Panc1 (cell line): Measurements from ENCODE around the gene RTP5. TPM values are rescaled to one million over a fixed set of nuclear protein-coding genes. Genes with fewer than 3 reads are reported as not detected.

ENCODE experiments used
- ATAC-seq: fragments of 200-7000 bp; cut with Tn5 transposase; 2 replicates; pipeline ENCODE4 v1.9.1; 2020; ENCODE audit warnings: mild to moderate bottlenecking, moderate library complexity
- BruUV-seq: library from RNA; stranded (reverse); fragments of 400-500 nt; replicated peaks from 2 replicates; lab custom pipeline; 2021; lab: Mats Ljungman, UMichigan
- CTCF ChIA-PET: fragments of 300-600 bp; sonication (Branson Sonifier 250); formaldehyde crosslinking; loops from one replicate; lab custom pipeline; 2022; ENCODE audit warnings: antibody characterized with exemption; lab: Charles Lee
- POLR2A ChIA-PET: fragments of 300-600 bp; sonication (Branson Sonifier 250); formaldehyde crosslinking; loops from one replicate; lab custom pipeline; 2022; ENCODE audit warnings: antibody characterized with exemption; lab: Charles Lee
- DNase-seq: peaks from one replicate; pipeline ENCODE4 v3.0.0-alpha.2; 2010; ENCODE audit warnings: low read depth, low spot score
- H3K27ac ChIP-seq: 2 replicates; pipeline ENCODE4 v1.5.1; 2011; ENCODE audit warnings: mild to moderate bottlenecking, low read length, inconsistent platforms
- H3K27me3 ChIP-seq: fragments of 200-500 bp; sonication (Bioruptor generic); 2 replicates; pipeline ENCODE4 v1.6.0; 2014; ENCODE audit warnings: low read length, inconsistent platforms; ENCODE audit not compliant: control insufficient read depth, insufficient read depth
- H3K36me3 ChIP-seq: fragments of 200-500 bp; sonication (Bioruptor generic); 2 replicates; pipeline ENCODE4 v1.5.1; 2014; ENCODE audit warnings: inconsistent platforms, mild to moderate bottlenecking, low read length, moderate library complexity; ENCODE audit not compliant: control insufficient read depth, insufficient read depth
- H3K4me1 ChIP-seq: 2 replicates; pipeline ENCODE4 v1.5.1; 2011; ENCODE audit warnings: inconsistent platforms, mild to moderate bottlenecking, low read length, moderate library complexity; ENCODE audit not compliant: control insufficient read depth, insufficient read depth
- H3K4me3 ChIP-seq, 2 experiments: 2 replicates each; pipeline ENCODE4 v1.5.1; 2011 to 2012; ENCODE audit warnings: low read depth in 2 of 2, low read length in 2 of 2, mild to moderate bottlenecking in 2 of 2, inconsistent platforms in 1 of 2, moderate library complexity in 1 of 2
- H3K9me3 ChIP-seq: fragments of 200-500 bp; sonication (Bioruptor generic); 2 replicates; pipeline ENCODE4 v1.5.1; 2014; ENCODE audit warnings: low read depth, mild to moderate bottlenecking, inconsistent platforms, low read length, moderate library complexity; ENCODE audit not compliant: control insufficient read depth, insufficient read depth
- CTCF ChIP-seq: fragments of 450-650 bp; IDR thresholded peaks from 2 replicates; pipeline ENCODE4 v1.5.1; 2017; ENCODE audit warnings: mild to moderate bottlenecking
- POLR2AphosphoS5 ChIP-seq: IDR thresholded peaks from 2 replicates; pipeline ENCODE4 v1.6.1; 2012; ENCODE audit warnings: mild to moderate bottlenecking, low read depth, low read length, moderate library complexity
- REST ChIP-seq, 2 experiments: IDR thresholded peaks; 2 replicates each; pipeline ENCODE4 v1.6.1; 2011 to 2012; ENCODE audit warnings: low read depth in 2 of 2, control low read depth in 1 of 2, low read length in 1 of 2, mild to moderate bottlenecking in 1 of 2, moderate library complexity in 1 of 2; ENCODE audit not compliant: insufficient read depth in 1 of 2
- SIN3A ChIP-seq: IDR thresholded peaks from 2 replicates; pipeline ENCODE4 v1.6.1; 2012; ENCODE audit warnings: low read depth, mild to moderate bottlenecking, low read length, moderate library complexity, borderline replicate concordance; ENCODE audit not compliant: insufficient read depth
- TCF7L2 ChIP-seq: IDR thresholded peaks from 2 replicates; pipeline ENCODE4 v1.6.1; 2011; ENCODE audit warnings: mild to moderate bottlenecking, low read depth, low read length, inconsistent platforms
- in situ Hi-C: cut with HindIII; loops from 2 replicates; pipeline ENCODE4 v1.10.0; 2016; ENCODE audit warnings: low sequenced_read_pairs, low pct_unique_long_range_greater_than_20kb
- intact Hi-C: fragments of 100-400 bp; cut with micrococcal nuclease; formaldehyde crosslinking; loops from one replicate; pipeline ENCODE4 v1.10.0; 2022; ENCODE audit not compliant: unreplicated experiment
- total RNA-seq: library from RNA; stranded (reverse); gene quantifications from one replicate; pipeline ENCODE4 v1.2.1, GENCODE V29; 2021; ENCODE audit not compliant: unreplicated experiment

RTP5 gene
- total RNA-seq, 1 experiment from 2014 or later: not detected

GRCh38 chr2:241857572-241858121 lies 11.9 kb upstream of the RTP5 start:
- no peaks in the 10 kb centered on the region for H3K9me3 ChIP-seq
- in situ Hi-C loops: no loop called here
- intact Hi-C loops: no loop called here
- no peak for ATAC-seq
- no peak overlapping the region for H3K4me3 ChIP-seq
- H3K4me1 ChIP-seq: peaks cover 8% of the 10 kb centered on the region; the same call in 1 of the 2 replicates
- ChIA-PET POLR2A (no interaction called here), CTCF (no interaction called here)
- no peaks in the 10 kb centered on the region for H3K36me3 ChIP-seq
- TF ChIP-seq SIN3A (no peak), TCF7L2 (no peak), REST (IDR thresholded peaks at IDR 0.05; ENCODE audit: insufficient read depth in 1 of 2, low read depth in 2 of 2, low read length in 1 of 2) (no peak), POLR2AphosphoS5 (no peak), CTCF (no peak)
- no peaks in the 10 kb centered on the region for H3K27me3 ChIP-seq
- no peak for DNase-seq
- BruUV-seq: no TSS peak
- H3K27ac ChIP-seq: no peak overlapping the region

- POLR2A ChIA-PET: no interaction called here
- ATAC-seq (peak; percentile 15; the same call in 1 of the 2 replicates), DNase-seq (no peak)
- Histone ChIP-seq H3K27ac (no peak within 1 kb of the TSS), H3K36me3 (no peaks in the 10 kb centered on the region), H3K9me3 (no peaks in the 10 kb centered on the region), H3K4me1 (peaks cover 8% of the 10 kb centered on the region; the same call in 1 of the 2 replicates), H3K27me3 (no peaks in the 10 kb centered on the region), H3K4me3 (no peak within 1 kb of the TSS; a peak in 1 of 4 replicates)
- no peak for TF ChIP-seq CTCF
- no peak for TF ChIP-seq POLR2AphosphoS5
- TF ChIP-seq SIN3A: no peak
- in situ Hi-C loops: no loop called here
- no TSS peak for BruUV-seq
- intact Hi-C loops: no loop called here
- CTCF ChIA-PET: no interaction called here
Measured at GRCh38 chr2:241858206-241859016, 11.1 kb upstream of the RTP5 start, which contains the start of gene PDCD1. TSS of gene PDCD1 (minus strand) at chr2:241858894. CDS start at chr2:241858838, 56 bp downstream.
